WTC11 (cell line): ENCODE measurements around the gene MOV10.

ENCODE experiments used
- ETV6 ChIP-seq: sonication (generic); formaldehyde crosslinking; IDR thresholded peaks from 2 replicates; pipeline ENCODE4 v1.8.1; 2022; ENCODE audit warnings: mild to moderate bottlenecking, missing genetic modification reagents
- IRF1 ChIP-seq: sonication (generic); formaldehyde crosslinking; IDR thresholded peaks from 2 replicates; pipeline ENCODE4 v1.8.0; 2023; ENCODE audit warnings: missing genetic modification reagents
- TEAD4 ChIP-seq: sonication (generic); formaldehyde crosslinking; IDR thresholded peaks from 2 replicates; pipeline ENCODE4 v1.8.0; 2022; ENCODE audit warnings: mild to moderate bottlenecking, missing genetic modification reagents

GRCh38 chr1:112695276-112695675 lies 20.8 kb downstream of the MOV10 start:
- TF ChIP-seq ETV6 (CRISPR knock-in tag), result no peak
- no peak for TF ChIP-seq TEAD4 (CRISPR knock-in tag)
- TF ChIP-seq IRF1 (CRISPR knock-in tag), result no peak
